ENCODE measurements around the gene GREB1.

- TF ChIP-seq, protein P1, sequence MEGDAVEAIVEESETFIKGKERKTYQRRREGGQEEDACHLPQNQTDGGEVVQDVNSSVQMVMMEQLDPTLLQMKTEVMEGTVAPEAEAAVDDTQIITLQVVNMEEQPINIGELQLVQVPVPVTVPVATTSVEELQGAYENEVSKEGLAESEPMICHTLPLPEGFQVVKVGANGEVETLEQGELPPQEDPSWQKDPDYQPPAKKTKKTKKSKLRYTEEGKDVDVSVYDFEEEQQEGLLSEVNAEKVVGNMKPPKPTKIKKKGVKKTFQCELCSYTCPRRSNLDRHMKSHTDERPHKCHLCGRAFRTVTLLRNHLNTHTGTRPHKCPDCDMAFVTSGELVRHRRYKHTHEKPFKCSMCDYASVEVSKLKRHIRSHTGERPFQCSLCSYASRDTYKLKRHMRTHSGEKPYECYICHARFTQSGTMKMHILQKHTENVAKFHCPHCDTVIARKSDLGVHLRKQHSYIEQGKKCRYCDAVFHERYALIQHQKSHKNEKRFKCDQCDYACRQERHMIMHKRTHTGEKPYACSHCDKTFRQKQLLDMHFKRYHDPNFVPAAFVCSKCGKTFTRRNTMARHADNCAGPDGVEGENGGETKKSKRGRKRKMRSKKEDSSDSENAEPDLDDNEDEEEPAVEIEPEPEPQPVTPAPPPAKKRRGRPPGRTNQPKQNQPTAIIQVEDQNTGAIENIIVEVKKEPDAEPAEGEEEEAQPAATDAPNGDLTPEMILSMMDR (conservative IDR thresholded peaks at IDR 0.05; ENCODE audit: low read depth in 2 of 2), result no peak
- TF ChIP-seq, protein P2, sequence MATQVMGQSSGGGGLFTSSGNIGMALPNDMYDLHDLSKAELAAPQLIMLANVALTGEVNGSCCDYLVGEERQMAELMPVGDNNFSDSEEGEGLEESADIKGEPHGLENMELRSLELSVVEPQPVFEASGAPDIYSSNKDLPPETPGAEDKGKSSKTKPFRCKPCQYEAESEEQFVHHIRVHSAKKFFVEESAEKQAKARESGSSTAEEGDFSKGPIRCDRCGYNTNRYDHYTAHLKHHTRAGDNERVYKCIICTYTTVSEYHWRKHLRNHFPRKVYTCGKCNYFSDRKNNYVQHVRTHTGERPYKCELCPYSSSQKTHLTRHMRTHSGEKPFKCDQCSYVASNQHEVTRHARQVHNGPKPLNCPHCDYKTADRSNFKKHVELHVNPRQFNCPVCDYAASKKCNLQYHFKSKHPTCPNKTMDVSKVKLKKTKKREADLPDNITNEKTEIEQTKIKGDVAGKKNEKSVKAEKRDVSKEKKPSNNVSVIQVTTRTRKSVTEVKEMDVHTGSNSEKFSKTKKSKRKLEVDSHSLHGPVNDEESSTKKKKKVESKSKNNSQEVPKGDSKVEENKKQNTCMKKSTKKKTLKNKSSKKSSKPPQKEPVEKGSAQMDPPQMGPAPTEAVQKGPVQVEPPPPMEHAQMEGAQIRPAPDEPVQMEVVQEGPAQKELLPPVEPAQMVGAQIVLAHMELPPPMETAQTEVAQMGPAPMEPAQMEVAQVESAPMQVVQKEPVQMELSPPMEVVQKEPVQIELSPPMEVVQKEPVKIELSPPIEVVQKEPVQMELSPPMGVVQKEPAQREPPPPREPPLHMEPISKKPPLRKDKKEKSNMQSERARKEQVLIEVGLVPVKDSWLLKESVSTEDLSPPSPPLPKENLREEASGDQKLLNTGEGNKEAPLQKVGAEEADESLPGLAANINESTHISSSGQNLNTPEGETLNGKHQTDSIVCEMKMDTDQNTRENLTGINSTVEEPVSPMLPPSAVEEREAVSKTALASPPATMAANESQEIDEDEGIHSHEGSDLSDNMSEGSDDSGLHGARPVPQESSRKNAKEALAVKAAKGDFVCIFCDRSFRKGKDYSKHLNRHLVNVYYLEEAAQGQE (IDR thresholded peaks at IDR 0.05; ENCODE audit: unreplicated experiment), result no peak
- no peak for TF ChIP-seq EZH2phosphoT487 (IDR thresholded peaks at IDR 0.05; ENCODE audit: unreplicated experiment)
- TF ChIP-seq POLR2AphosphoS5 (IDR thresholded peaks at IDR 0.05; ENCODE audit: low read depth), result no peak
- TF ChIP-seq JUNB (IDR thresholded peaks at IDR 0.05; ENCODE audit: unreplicated experiment), result no peak
- TF ChIP-seq EZH2 (IDR thresholded peaks at IDR 0.05; ENCODE audit: low read depth, unreplicated experiment), result no peak
Observed at GRCh38 chr2:11559066-11559785, 25.4 kb downstream of the GREB1 start.
